NT2/D1 (cell line): ENCODE data around the gene PIGU.

Source experiments
- DNase-seq: peaks from one replicate; pipeline ENCODE4 v3.0.0-alpha.2; 2011; ENCODE audit warnings: low read depth, low spot score
- H3K27me3 ChIP-seq: 2 replicates; pipeline ENCODE4 v1.6.0; 2011; ENCODE audit warnings: mild to moderate bottlenecking; ENCODE audit not compliant: insufficient read length, insufficient read depth
- H3K36me3 ChIP-seq: 2 replicates; pipeline ENCODE4 v1.6.1; 2011; ENCODE audit warnings: mild to moderate bottlenecking, low read length, mixed read lengths; ENCODE audit not compliant: insufficient read depth, insufficient read length
- H3K4me1 ChIP-seq: 2 replicates; pipeline ENCODE4 v1.5.1; 2011; ENCODE audit not compliant: insufficient read depth, insufficient read length
- H3K4me3 ChIP-seq: 2 replicates; pipeline ENCODE4 v1.5.1; 2011; ENCODE audit warnings: low read depth; ENCODE audit not compliant: insufficient read length
- H3K9ac ChIP-seq: 2 replicates; pipeline ENCODE4 v1.6.0; 2011; ENCODE audit warnings: low read depth; ENCODE audit not compliant: insufficient read length
- H3K9me3 ChIP-seq: 2 replicates; pipeline ENCODE4 v1.5.1; 2011; ENCODE audit warnings: mild to moderate bottlenecking, low read length; ENCODE audit not compliant: insufficient read depth
- SUZ12 ChIP-seq: IDR thresholded peaks from 2 replicates; pipeline ENCODE4 v1.6.1; 2011; ENCODE audit not compliant: insufficient read length, insufficient read depth; ENCODE audit errors: extremely low read depth
- YY1 ChIP-seq: IDR thresholded peaks from 2 replicates; pipeline ENCODE4 v1.6.1; 2011; ENCODE audit not compliant: insufficient read length, insufficient read depth
- ZNF274 ChIP-seq: IDR thresholded peaks from 2 replicates; pipeline ENCODE4 v1.6.1; 2011; ENCODE audit warnings: mild to moderate bottlenecking, low read depth, low read length

The PIGU gene

GRCh38 chr20:34583544-34583943 is 93.3 kb downstream of the PIGU start:
- Histone ChIP-seq H3K9me3 (no peaks in the 10 kb centered on the region), H3K9ac (no peak overlapping the region), H3K36me3 (peaks cover 21% of the 10 kb centered on the region), H3K4me1 (peaks cover 12% of the 10 kb centered on the region), H3K27me3 (no peaks in the 10 kb centered on the region), H3K4me3 (no peak overlapping the region)
- no peak for TF ChIP-seq SUZ12
- no peak for TF ChIP-seq YY1
- no peak for TF ChIP-seq ZNF274
- DNase-seq: no peak

- H3K4me3 ChIP-seq: no peak overlapping the region
- peaks cover 21% of the 10 kb centered on the region for H3K36me3 ChIP-seq
- DNase-seq: no peak
- TF ChIP-seq SUZ12: no peak
- no peak for TF ChIP-seq YY1
- TF ChIP-seq ZNF274: no peak
- H3K9me3 ChIP-seq: no peaks in the 10 kb centered on the region
- H3K9ac ChIP-seq: no peak overlapping the region
- no peaks in the 10 kb centered on the region for H3K27me3 ChIP-seq
- H3K4me1 ChIP-seq: peaks cover 12% of the 10 kb centered on the region
Measured at GRCh38 chr20:34582911-34583310, 94.0 kb downstream of the PIGU start.

GRCh38 chr20:34582221-34582620 is 94.7 kb downstream of the PIGU start:
- TF ChIP-seq ZNF274 (no peak), SUZ12 (no peak), YY1 (no peak)
- H3K4me3 ChIP-seq: no peak overlapping the region
- no peak overlapping the region for H3K9ac ChIP-seq
- no peak for DNase-seq
- no peaks in the 10 kb centered on the region for H3K9me3 ChIP-seq
- H3K4me1 ChIP-seq: peaks cover 12% of the 10 kb centered on the region
- H3K36me3 ChIP-seq: peaks cover 21% of the 10 kb centered on the region
- no peaks in the 10 kb centered on the region for H3K27me3 ChIP-seq

- peak; percentile 32 for DNase-seq
- peaks cover 21% of the 10 kb centered on the region for H3K36me3 ChIP-seq
- peaks cover 12% of the 10 kb centered on the region for H3K4me1 ChIP-seq
- H3K9me3 ChIP-seq: no peaks in the 10 kb centered on the region
- no peak overlapping the region for H3K4me3 ChIP-seq
- peak overlapping the region; percentile 29 for H3K9ac ChIP-seq
- no peaks in the 10 kb centered on the region for H3K27me3 ChIP-seq
- TF ChIP-seq SUZ12 (no peak), YY1 (no peak)
Measured at GRCh38 chr20:34581341-34582184, 95.3 kb downstream of the PIGU start.

GRCh38 chr20:34579979-34580940 is 96.6 kb downstream of the PIGU start:
- peaks cover 20% of the 10 kb centered on the region for H3K36me3 ChIP-seq

GRCh38 chr20:34579191-34579978 is 97.5 kb downstream of the PIGU start:
- DNase-seq: no peak
- H3K4me1 ChIP-seq: peaks cover 12% of the 10 kb centered on the region
- H3K9me3 ChIP-seq: no peaks in the 10 kb centered on the region
- peaks cover 22% of the 10 kb centered on the region for H3K36me3 ChIP-seq
- H3K9ac ChIP-seq: no peak overlapping the region
- H3K4me3 ChIP-seq: no peak overlapping the region
- H3K27me3 ChIP-seq: no peaks in the 10 kb centered on the region
- TF ChIP-seq ZNF274: no peak

More at GRCh38 chr20:34579979-34580940, 96.6 kb downstream of the PIGU start:
- no peak for TF ChIP-seq SUZ12
- no peak for TF ChIP-seq YY1
- TF ChIP-seq ZNF274: no peak
- H3K9me3 ChIP-seq: no peaks in the 10 kb centered on the region
- H3K27me3 ChIP-seq: no peaks in the 10 kb centered on the region
- H3K4me1 ChIP-seq: peaks cover 12% of the 10 kb centered on the region
- H3K4me3 ChIP-seq: no peak overlapping the region
- no peak overlapping the region for H3K9ac ChIP-seq
- no peak for DNase-seq
